Lower leg skin (tissue), 3 donors: Measurements from ENCODE around the gene PARP2.

ENCODE experiments used
- CTCF ChIP-seq, 3 donors: fragments of 450-650 bp; IDR thresholded peaks; one replicate each; pipeline ENCODE4 v1.5.1; 2016; ENCODE audit warnings: antibody characterized with exemption in 3 of 3, mild to moderate bottlenecking in 3 of 3, moderate library complexity in 2 of 3
- POLR2A ChIP-seq, 2 donors: fragments of 450-650 bp; IDR thresholded peaks; one replicate each; pipeline ENCODE4 v1.6.1; 2016 to 2017; ENCODE audit warnings: antibody characterized with exemption in 2 of 2, mild to moderate bottlenecking in 1 of 2, moderate library complexity in 1 of 2

GRCh38 chr14:20305265-20306078 lies 38.0 kb upstream of the PARP2 start, which contains the start of gene TTC5:
- TF ChIP-seq CTCF (IDR thresholded peaks at IDR 0.05) (no peak), POLR2A (IDR thresholded peaks at IDR 0.05) (no peak)
